Transverse colon (tissue), 4 donors: ENCODE measurements around the gene C1orf50. TPM values are rescaled to one million over a fixed set of nuclear protein-coding genes. Genes with fewer than 3 reads are reported as not detected.

Experiments used
- DNase-seq: peaks from one replicate; pipeline ENCODE4 v3.0.0-alpha.2; 2019
- H3K27ac ChIP-seq, 4 donors: fragments of 200-600 bp; sonication (generic); 2 replicates each; pipeline ENCODE4 v1.5.1; 2016 to 2018; ENCODE audit warnings: inconsistent platforms in 4 of 4
- H3K27me3 ChIP-seq: fragments of 200-600 bp; sonication (generic); 2 replicates; pipeline ENCODE4 v1.5.1; 2017; ENCODE audit warnings: inconsistent platforms
- H3K36me3 ChIP-seq, 4 donors: fragments of 200-600 bp; sonication (generic); 2 replicates each; pipeline ENCODE4 v1.5.1; 2017 to 2019; ENCODE audit warnings: inconsistent platforms in 4 of 4
- H3K4me1 ChIP-seq, 4 donors: fragments of 200-600 bp; sonication (generic); 2 replicates each; pipeline ENCODE4 v1.5.1; 2017 to 2020; ENCODE audit warnings: inconsistent platforms in 4 of 4
- H3K4me3 ChIP-seq, 4 donors: fragments of 200-600 bp; sonication (generic); 1 replicate in 1 of 4; 2 replicates in 3 of 4; pipeline versions ENCODE4 v1.5.1 to v1.6.1; 2017 to 2019; ENCODE audit warnings: inconsistent platforms in 4 of 4
- H3K9me3 ChIP-seq, 2 donors: fragments of 200-600 bp; sonication (generic); 2 replicates each; pipeline ENCODE4 v1.5.1; 2017 to 2019; ENCODE audit warnings: inconsistent platforms in 2 of 2
- EP300 ChIP-seq: sonication (generic); formaldehyde crosslinking; IDR thresholded peaks from one replicate; pipeline ENCODE4 v1.6.1; 2017; ENCODE audit warnings: antibody characterized with exemption, low read depth
- POLR2A ChIP-seq: fragments of 450-650 bp; IDR thresholded peaks from one replicate; pipeline ENCODE4 v1.6.1; 2016; ENCODE audit warnings: antibody characterized with exemption, mild to moderate bottlenecking, moderate library complexity
- POLR2AphosphoS5 ChIP-seq, 3 donors: sonication (generic); formaldehyde crosslinking; IDR thresholded peaks; one replicate each; pipeline ENCODE4 v1.6.1; 2016; ENCODE audit warnings: antibody characterized with exemption in 3 of 3
- WGBS, 2 donors: methylation state at CpG; one replicate each; pipeline ENCODE4 v1.1.5; 2018; ENCODE audit warnings: low coverage in 1 of 2; 5-methylcytosine and 5-hydroxymethylcytosine counted together
- in situ Hi-C, 4 donors: fragments of 200-750 bp; cut with MboI; loops; one replicate each; pipeline versions ENCODE4 v1.15.0 to v1.15.1; 2017; ENCODE audit warnings: low sequenced_read_pairs in 3 of 4, low pct_ligation_motif_present in 1 of 4, low pct_unique_long_range_greater_than_20kb in 1 of 4
- intact Hi-C: fragments of 100-400 bp; cut with DNase I; formaldehyde crosslinking; loops from one replicate; pipeline ENCODE4 v1.15.1; 2023; ENCODE audit warnings: low total_unique reads
- total RNA-seq, 4 donors: library from RNA; depleted of rRNA; stranded (reverse); fragments of >200 nt; gene quantifications; one replicate each; pipeline ENCODE4 v1.1.0, GENCODE V29; 2016
- TF ChIP-seq, protein P1 (sequence below), 5 experiments: fragments of 200-600 bp in 3 of 5; fragments of 450-650 bp in 2 of 5; sonication (generic) in 3 of 5; IDR thresholded peaks; 1 replicate in 2 of 5; 2 replicates in 3 of 5; pipeline ENCODE4 v1.5.1; 2016 to 2017; ENCODE audit warnings: antibody characterized with exemption in 5 of 5, inconsistent platforms in 3 of 5, mild to moderate bottlenecking in 2 of 5, moderate library complexity in 1 of 5

The C1orf50 gene
- total RNA-seq, 4 donors from 2014 or later: 4.0 to 81.2 (median 8.1) TPM

- DNase-seq: no peak
- intact Hi-C loops (loop anchor here (10.0 kb wide), 1 partner anchor 433 kb away; the partner anchor contains the start of gene FOXJ3), in situ Hi-C loops (loop anchor here in 3 of 4 donors (10.0 to 25.0 kb wide), 2 partner anchors 431 to 433 kb away; partner anchors contain the start of gene FOXJ3 (in 3 of the 3))
- 80 to 95% methylated on average over 2 of the region's 2 CpGs for WGBS, 2 donors
- Histone ChIP-seq H3K36me3 (no peaks in the 10 kb centered on the region), H3K9me3 (no peaks in the 10 kb centered on the region), H3K27ac (peak overlapping the region in 2 of 4 donors; percentile 93 to 94), H3K4me3 (peak overlapping the region; percentile 90 to 99 (median 94)), H3K4me1 (peaks cover 15 to 41% (median 19%) of the 10 kb centered on the region in 4 donors), H3K27me3 (no peaks in the 10 kb centered on the region)
- TF ChIP-seq POLR2A: no peak
- TF ChIP-seq, protein P1, sequence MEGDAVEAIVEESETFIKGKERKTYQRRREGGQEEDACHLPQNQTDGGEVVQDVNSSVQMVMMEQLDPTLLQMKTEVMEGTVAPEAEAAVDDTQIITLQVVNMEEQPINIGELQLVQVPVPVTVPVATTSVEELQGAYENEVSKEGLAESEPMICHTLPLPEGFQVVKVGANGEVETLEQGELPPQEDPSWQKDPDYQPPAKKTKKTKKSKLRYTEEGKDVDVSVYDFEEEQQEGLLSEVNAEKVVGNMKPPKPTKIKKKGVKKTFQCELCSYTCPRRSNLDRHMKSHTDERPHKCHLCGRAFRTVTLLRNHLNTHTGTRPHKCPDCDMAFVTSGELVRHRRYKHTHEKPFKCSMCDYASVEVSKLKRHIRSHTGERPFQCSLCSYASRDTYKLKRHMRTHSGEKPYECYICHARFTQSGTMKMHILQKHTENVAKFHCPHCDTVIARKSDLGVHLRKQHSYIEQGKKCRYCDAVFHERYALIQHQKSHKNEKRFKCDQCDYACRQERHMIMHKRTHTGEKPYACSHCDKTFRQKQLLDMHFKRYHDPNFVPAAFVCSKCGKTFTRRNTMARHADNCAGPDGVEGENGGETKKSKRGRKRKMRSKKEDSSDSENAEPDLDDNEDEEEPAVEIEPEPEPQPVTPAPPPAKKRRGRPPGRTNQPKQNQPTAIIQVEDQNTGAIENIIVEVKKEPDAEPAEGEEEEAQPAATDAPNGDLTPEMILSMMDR (IDR thresholded peaks at IDR 0.05): no peak
- TF ChIP-seq POLR2AphosphoS5 (IDR thresholded peaks at IDR 0.05): no peak
Observed at GRCh38 chr1:42768172-42768571, 1.1 kb downstream of the C1orf50 start.

DNA sequence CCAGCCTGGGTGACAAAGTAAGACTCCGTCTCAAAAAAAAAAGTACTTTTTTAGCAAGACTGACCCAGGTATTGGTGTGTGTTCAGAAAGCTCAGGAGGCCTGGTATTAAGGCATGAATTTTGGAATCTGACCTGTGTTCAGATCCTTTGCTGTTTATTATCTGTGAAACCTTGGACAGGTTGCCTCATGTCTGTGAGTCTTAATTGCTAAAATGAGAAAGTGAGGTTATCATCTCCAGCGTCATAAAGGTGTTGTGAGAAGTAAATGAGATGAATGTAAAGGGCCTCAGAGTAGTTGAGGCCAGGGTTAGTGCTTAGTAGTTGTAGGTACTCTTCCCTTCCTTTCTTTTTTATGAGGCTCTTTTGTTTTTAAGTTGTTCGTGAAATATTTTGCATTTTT is 2.8 kb downstream of the C1orf50 start:
- intact Hi-C loops (loop anchor here (10.0 kb wide), 2 partner anchors 75 to 435 kb away; partner anchors contain the start of genes FOXJ3 and ZNF691), in situ Hi-C loops (loop anchor here (10.0 to 25.0 kb wide), 3 partner anchors 305 to 435 kb away; partner anchors contain the start of gene FOXJ3 (in 3 of the 4))
- TF ChIP-seq, protein P1 (IDR thresholded peaks at IDR 0.05): no peak
- TF ChIP-seq POLR2A (no peak), POLR2AphosphoS5 (IDR thresholded peaks at IDR 0.05) (no peak)
- no peaks in the 10 kb centered on the region for H3K27me3 ChIP-seq
- H3K27ac ChIP-seq: no peak overlapping the region
- 94 to 97% methylated on average over 2 to 3 of the region's 3 CpGs for WGBS, 2 donors
- DNase-seq: no peak
- H3K4me3 ChIP-seq: no peak overlapping the region
- no peaks in the 10 kb centered on the region for H3K9me3 ChIP-seq
- peaks cover 0 to 11% (median 3%) of the 10 kb centered on the region in 4 donors for H3K36me3 ChIP-seq
- peaks cover 15 to 35% (median 16%) of the 10 kb centered on the region in 4 donors for H3K4me1 ChIP-seq

- DNase-seq: no peak
- TF ChIP-seq POLR2AphosphoS5 (IDR thresholded peaks at IDR 0.05): no peak
- TF ChIP-seq POLR2A: no peak
- TF ChIP-seq EP300: no peak
- TF ChIP-seq, protein P1 (IDR thresholded peaks at IDR 0.05): no peak
- H3K27ac ChIP-seq: no peak overlapping the region
Observed at GRCh38 chr1:42773420-42773819, 6.4 kb downstream of the C1orf50 start.

DNA sequence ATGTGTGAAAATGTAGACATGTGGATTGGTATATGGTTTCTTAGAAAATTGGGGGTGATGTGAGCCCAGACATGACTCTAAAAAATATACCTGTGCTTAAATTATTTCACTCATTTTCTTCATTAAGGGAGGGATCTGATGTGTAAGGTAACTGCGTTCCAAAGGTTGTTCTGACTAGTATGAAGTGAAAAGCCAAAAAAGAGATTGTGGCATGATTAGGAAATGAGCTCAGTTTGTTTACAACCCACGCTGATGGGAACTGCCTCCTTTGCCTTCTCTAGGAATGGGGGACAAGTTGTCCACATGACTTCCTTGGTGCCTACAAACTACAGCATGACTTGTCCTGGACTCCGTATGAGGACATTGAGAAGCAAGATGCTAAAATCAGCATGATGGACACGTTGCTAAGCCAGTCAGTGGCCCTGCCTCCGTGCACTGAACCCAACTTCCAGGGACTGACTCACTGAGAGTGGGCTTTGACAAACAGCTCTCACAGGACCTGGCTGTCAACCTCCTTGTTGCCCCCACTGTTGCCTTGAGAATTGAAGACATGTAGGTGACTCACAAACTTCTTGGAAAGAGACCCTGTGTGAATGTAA is 8.0 kb downstream of the C1orf50 start:
- no peak for TF ChIP-seq POLR2AphosphoS5 (IDR thresholded peaks at IDR 0.05)
- TF ChIP-seq, protein P1 (IDR thresholded peaks at IDR 0.05): no peak
- TF ChIP-seq EP300: no peak
- no peak for TF ChIP-seq POLR2A
- Histone ChIP-seq H3K27ac (no peak overlapping the region), H3K9me3 (no peaks in the 10 kb centered on the region), H3K4me3 (no peak overlapping the region), H3K4me1 (peaks cover 0 to under 1% (median 0%) of the 10 kb centered on the region in 4 donors), H3K27me3 (no peaks in the 10 kb centered on the region), H3K36me3 (peaks cover 0 to 36% (median 16%) of the 10 kb centered on the region in 4 donors)
- WGBS, 2 donors: 80 to 92% methylated on average over 2 to 5 of the region's 5 CpGs
- no peak for DNase-seq
- in situ Hi-C loops: loop anchor here in 3 of 4 donors (10.0 to 25.0 kb wide), 3 partner anchors 287 to 438 kb away; partner anchors contain the start of gene FOXJ3 (in 2 of the 3)
- intact Hi-C loops: loop anchor here (10.0 kb wide), 1 partner anchor 70 kb away; the partner anchor contains the start of gene ZNF691

More at GRCh38 chr1:42773420-42773819, 6.4 kb downstream of the C1orf50 start:
- WGBS, 2 donors: 45 to 48% methylated on average over 2 of the region's 2 CpGs
- no peaks in the 10 kb centered on the region for H3K27me3 ChIP-seq
- no peaks in the 10 kb centered on the region for H3K9me3 ChIP-seq
- peaks cover 0 to 36% (median 16%) of the 10 kb centered on the region in 4 donors for H3K36me3 ChIP-seq
- intact Hi-C loops: loop anchor here (10.0 kb wide), 1 partner anchor 71 kb away; the partner anchor contains the start of gene ZNF691
- in situ Hi-C loops: loop anchor here in 3 of 4 donors (10.0 to 25.0 kb wide), 2 partner anchors 301 to 436 kb away; partner anchors contain the start of gene FOXJ3 (in 2 of the 3)
- H3K4me1 ChIP-seq: peaks cover 0 to 16% (median 4%) of the 10 kb centered on the region in 4 donors
- no peak overlapping the region for H3K4me3 ChIP-seq
